Osteoblast (primary cell): ENCODE results near the gene DDIAS. TPM values are rescaled to one million over a fixed set of nuclear protein-coding genes. Genes with fewer than 3 reads are reported as not detected.

Experiments
- DNase-seq: peaks from one replicate; pipeline ENCODE4 v3.0.0; 2011; ENCODE audit warnings: low spot score, mixed read lengths; ENCODE audit not compliant: insufficient read length; ENCODE audit errors: missing footprints
- H2AFZ ChIP-seq: 2 replicates; pipeline ENCODE4 v1.6.0; 2011; ENCODE audit warnings: mild to moderate bottlenecking, low read length
- H3K27ac ChIP-seq: 2 replicates; pipeline ENCODE4 v1.5.1; 2011; ENCODE audit warnings: mild to moderate bottlenecking, low read depth, low read length, moderate library complexity
- H3K27me3 ChIP-seq: 2 replicates; pipeline ENCODE4 v1.6.0; 2012; ENCODE audit warnings: mild to moderate bottlenecking, control low read depth, inconsistent platforms, low read length, moderate library complexity; ENCODE audit not compliant: insufficient read depth
- H3K36me3 ChIP-seq: 2 replicates; pipeline ENCODE4 v1.5.1; 2011; ENCODE audit warnings: mild to moderate bottlenecking, low read length, control low read depth, moderate library complexity; ENCODE audit not compliant: insufficient read depth
- H3K4me1 ChIP-seq: 2 replicates; pipeline ENCODE4 v1.5.1; 2011; ENCODE audit warnings: mild to moderate bottlenecking, low read length, control low read depth, moderate library complexity; ENCODE audit not compliant: insufficient read depth
- H3K4me2 ChIP-seq: 2 replicates; pipeline ENCODE4 v1.6.0; 2011; ENCODE audit warnings: mild to moderate bottlenecking, low read length; ENCODE audit not compliant: insufficient read depth
- H3K4me3 ChIP-seq: fragments of 200-600 bp; sonication (generic); 3 replicates; pipeline ENCODE4 v1.5.1; 2012; ENCODE audit warnings: mild to moderate bottlenecking, low read length, inconsistent platforms; ENCODE audit not compliant: insufficient read depth
- H3K79me2 ChIP-seq: 2 replicates; pipeline ENCODE4 v1.6.0; 2012; ENCODE audit warnings: mild to moderate bottlenecking, low read length, control low read depth, inconsistent platforms; ENCODE audit not compliant: insufficient read depth
- H3K9me3 ChIP-seq: 2 replicates; pipeline ENCODE4 v1.5.1; 2011; ENCODE audit warnings: low read depth, low read length, control low read depth
- H4K20me1 ChIP-seq: 2 replicates; pipeline ENCODE4 v1.6.0; 2012; ENCODE audit warnings: mild to moderate bottlenecking, low read length, control low read depth; ENCODE audit not compliant: insufficient read depth
- CTCF ChIP-seq: IDR thresholded peaks from 2 replicates; pipeline ENCODE4 v1.5.1; 2011; ENCODE audit warnings: mild to moderate bottlenecking, low read depth, low read length, moderate library complexity; ENCODE audit errors: extremely low read depth
- total RNA-seq: library from RNA; depleted of rRNA; stranded (reverse); fragments of >200 nt; gene quantifications from 2 replicates; pipeline ENCODE4 v1.2.3, GENCODE V29; 2012

The DDIAS gene
- total RNA-seq, 1 donor, result 1.8 TPM

- H3K27me3 ChIP-seq, result no peaks in the 10 kb centered on the region
- no peaks in the 10 kb centered on the region for H3K79me2 ChIP-seq
- H3K4me2 ChIP-seq, result no peak overlapping the region
- H3K9me3 ChIP-seq, result no peaks in the 10 kb centered on the region
- no peak overlapping the region for H2AFZ ChIP-seq
- no peak for TF ChIP-seq CTCF
- H3K27ac ChIP-seq, result peak overlapping the region; percentile 83
- peak; percentile 81 for DNase-seq
- no peak overlapping the region for H3K4me3 ChIP-seq
- peaks cover 31% of the 10 kb centered on the region for H3K4me1 ChIP-seq
- H4K20me1 ChIP-seq, result no peaks in the 10 kb centered on the region
- peaks cover 9% of the 10 kb centered on the region for H3K36me3 ChIP-seq
These were observed 77.0 kb downstream of the DDIAS start for GRCh38 chr11:82978422-82979099.

- DNase-seq, result no peak
- H3K36me3 ChIP-seq, result peaks cover 20% of the 10 kb centered on the region
- no peaks in the 10 kb centered on the region for H4K20me1 ChIP-seq
- no peak overlapping the region for H2AFZ ChIP-seq
- no peak for TF ChIP-seq CTCF
- H3K4me3 ChIP-seq, result no peak overlapping the region
- peaks cover 31% of the 10 kb centered on the region for H3K4me1 ChIP-seq
- no peaks in the 10 kb centered on the region for H3K27me3 ChIP-seq
- peak overlapping the region; percentile 83 for H3K27ac ChIP-seq
- H3K9me3 ChIP-seq, result no peaks in the 10 kb centered on the region
- peak overlapping the region; percentile 1 for H3K4me2 ChIP-seq
- no peaks in the 10 kb centered on the region for H3K79me2 ChIP-seq
These were observed 78.3 kb downstream of the DDIAS start for GRCh38 chr11:82979824-82980223.

- H3K4me2 ChIP-seq, result peak overlapping the region; percentile 1
- peak; percentile 69 for DNase-seq
- H3K4me1 ChIP-seq, result peaks cover 31% of the 10 kb centered on the region
- no peaks in the 10 kb centered on the region for H3K9me3 ChIP-seq
- no peaks in the 10 kb centered on the region for H4K20me1 ChIP-seq
- H2AFZ ChIP-seq, result no peak overlapping the region
- peak overlapping the region; percentile 83 for H3K27ac ChIP-seq
- H3K79me2 ChIP-seq, result no peaks in the 10 kb centered on the region
- no peak overlapping the region for H3K4me3 ChIP-seq
- TF ChIP-seq CTCF, result no peak
- no peaks in the 10 kb centered on the region for H3K27me3 ChIP-seq
- H3K36me3 ChIP-seq, result peaks cover 20% of the 10 kb centered on the region
These were observed 78.8 kb downstream of the DDIAS start for GRCh38 chr11:82980292-82980691.

GRCh38 chr11:82980947-82981346 is 79.4 kb downstream of the DDIAS start:
- Histone ChIP-seq H3K79me2 (no peaks in the 10 kb centered on the region), H3K27me3 (no peaks in the 10 kb centered on the region), H3K27ac (peak overlapping the region; percentile 83), H3K9me3 (no peaks in the 10 kb centered on the region), H3K4me2 (no peak overlapping the region), H2AFZ (no peak overlapping the region), H4K20me1 (no peaks in the 10 kb centered on the region), H3K4me1 (peaks cover 31% of the 10 kb centered on the region), H3K4me3 (no peak overlapping the region), H3K36me3 (peaks cover 20% of the 10 kb centered on the region)
- DNase-seq, result no peak
- TF ChIP-seq CTCF, result no peak
